AG08396 (cell line): Measurements from ENCODE around the gene PHIP.

Experiments
- DNase-seq: peaks from one replicate; pipeline ENCODE4 v3.0.0; 2012; ENCODE audit warnings: low spot score, mixed read lengths

The PHIP gene

GRCh38 chr6:79070206-79070825 lies 7.7 kb downstream of the PHIP start:
- peak; percentile 14 for DNase-seq

DNA sequence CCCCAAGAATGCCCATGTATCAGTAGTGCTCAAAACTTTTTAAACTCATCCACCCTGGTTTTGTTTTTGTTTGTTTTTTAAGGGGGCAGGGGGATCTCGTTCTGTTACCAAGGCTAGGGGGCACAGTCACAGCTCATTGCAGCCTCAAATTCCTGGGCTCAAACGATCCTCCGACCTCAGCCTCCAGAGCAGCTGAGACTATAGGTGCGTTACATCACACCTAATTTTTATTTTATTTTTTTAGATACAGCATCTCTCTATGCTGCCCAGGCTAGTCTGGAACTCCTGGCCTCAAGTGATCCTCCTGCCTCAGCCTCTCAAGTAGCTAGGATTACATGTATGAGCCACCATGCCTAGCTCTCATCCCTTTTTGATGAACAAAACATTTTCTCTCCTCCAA lies 11.2 kb downstream of the PHIP start:
- no peak for DNase-seq

DNA sequence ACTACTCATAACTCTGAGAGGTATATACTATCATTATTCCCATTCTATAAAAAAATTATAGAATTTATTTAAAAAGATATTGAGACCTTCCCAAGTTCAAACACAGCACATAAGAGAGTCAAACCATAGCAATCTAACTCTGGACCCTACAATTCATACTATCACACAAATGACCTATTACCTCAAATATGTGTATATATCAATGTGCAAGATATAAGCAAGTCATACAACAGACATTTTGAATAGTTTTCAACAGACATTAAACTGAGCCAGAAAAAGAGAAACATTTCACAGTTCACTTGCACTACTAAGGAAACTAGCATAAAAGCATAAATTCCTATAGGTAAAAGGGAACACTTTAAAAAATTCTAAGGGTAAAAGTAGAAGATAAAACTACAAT lies 11.7 kb downstream of the PHIP start:
- DNase-seq: no peak

DNA sequence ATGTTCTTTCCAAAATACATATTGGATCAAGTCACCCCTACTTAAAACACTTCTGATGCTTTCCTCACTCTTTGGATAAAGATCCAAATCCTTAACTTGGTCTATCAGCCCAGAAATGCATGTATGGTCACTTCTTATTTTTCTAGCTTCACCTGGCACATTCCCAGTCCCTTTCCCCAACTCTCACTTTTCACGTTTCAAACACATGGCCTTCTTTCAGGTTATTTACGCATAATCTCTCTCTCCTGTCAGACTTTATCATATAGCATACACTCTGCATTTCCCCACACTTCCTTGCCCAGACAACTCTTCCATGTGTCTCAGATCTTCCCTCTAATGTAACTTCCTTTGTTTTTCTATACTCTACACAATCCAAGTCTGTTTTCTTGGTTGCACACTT lies 12.8 kb downstream of the PHIP start:
- no peak for DNase-seq

GRCh38 chr6:79064635-79065034 lies 13.4 kb downstream of the PHIP start:
- DNase-seq: no peak

GRCh38 chr6:79062708-79063107 lies 15.3 kb downstream of the PHIP start:
- no peak for DNase-seq

DNA sequence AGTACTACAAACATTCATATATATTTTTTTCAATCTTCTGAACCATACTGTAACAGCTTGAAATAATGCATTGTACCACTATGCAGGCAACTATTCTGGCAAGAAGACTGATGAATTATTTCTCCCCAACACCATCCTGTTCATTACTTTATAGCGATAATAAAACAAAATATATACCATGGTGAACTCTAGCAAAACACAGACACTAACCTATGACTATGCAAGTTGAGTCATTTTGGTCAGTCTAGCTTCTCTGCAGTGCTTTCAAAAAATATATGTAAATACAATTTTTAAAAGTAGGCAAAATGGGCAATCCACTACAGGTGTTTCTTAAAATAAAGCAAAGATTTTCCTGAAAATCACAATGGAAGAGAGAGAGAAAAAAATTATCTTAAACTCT lies 20.3 kb downstream of the PHIP start:
- no peak for DNase-seq

- DNase-seq: no peak
Observed at GRCh38 chr6:79056226-79056625, 21.8 kb downstream of the PHIP start.

GRCh38 chr6:79048611-79049010 lies 29.4 kb downstream of the PHIP start:
- peak; percentile 20 for DNase-seq

DNA sequence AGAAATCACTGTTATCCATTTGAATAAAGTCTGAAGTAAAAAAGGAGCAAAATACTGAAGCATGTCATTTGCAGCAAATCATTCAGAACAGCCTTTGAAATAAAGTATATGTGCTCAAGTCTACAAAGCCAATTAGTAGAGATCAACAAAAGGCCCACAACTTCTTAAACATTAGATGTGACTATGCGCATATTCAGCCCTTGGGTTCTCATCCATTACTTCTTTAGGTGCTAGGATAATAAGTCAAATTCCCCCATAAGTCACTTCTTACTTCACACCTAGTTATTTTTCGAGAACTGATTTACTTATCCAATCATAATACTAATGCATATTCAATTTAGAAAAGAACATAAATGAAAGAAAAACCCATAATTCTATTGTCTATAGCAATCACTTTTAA lies 31.0 kb downstream of the PHIP start:
- DNase-seq: no peak

DNA sequence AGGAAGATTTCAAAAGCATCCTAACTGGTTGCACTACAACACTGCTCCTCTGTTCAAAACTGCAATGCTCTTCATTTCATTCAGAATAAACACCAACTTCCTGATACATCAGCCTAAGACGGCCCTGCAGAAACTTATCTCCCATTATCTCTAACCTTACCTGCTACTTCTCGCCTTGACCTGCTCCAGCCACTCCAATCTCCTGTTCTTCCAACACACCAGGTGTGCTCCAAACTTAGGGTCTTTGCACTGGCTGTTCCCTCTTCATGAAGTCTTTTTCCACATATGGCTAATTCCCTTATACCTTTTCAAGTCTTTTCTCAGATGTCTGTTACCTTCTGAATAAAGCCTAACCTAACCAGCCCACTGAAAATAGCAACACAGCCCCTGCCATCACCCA lies 32.1 kb downstream of the PHIP start:
- no peak for DNase-seq

GRCh38 chr6:79042799-79043126 lies 35.3 kb downstream of the PHIP start:
- no peak for DNase-seq

GRCh38 chr6:79042088-79042798 lies 35.8 kb downstream of the PHIP start:
- no peak for DNase-seq

- DNase-seq: no peak
Observed at GRCh38 chr6:79040083-79040482, 38.0 kb downstream of the PHIP start.

DNA sequence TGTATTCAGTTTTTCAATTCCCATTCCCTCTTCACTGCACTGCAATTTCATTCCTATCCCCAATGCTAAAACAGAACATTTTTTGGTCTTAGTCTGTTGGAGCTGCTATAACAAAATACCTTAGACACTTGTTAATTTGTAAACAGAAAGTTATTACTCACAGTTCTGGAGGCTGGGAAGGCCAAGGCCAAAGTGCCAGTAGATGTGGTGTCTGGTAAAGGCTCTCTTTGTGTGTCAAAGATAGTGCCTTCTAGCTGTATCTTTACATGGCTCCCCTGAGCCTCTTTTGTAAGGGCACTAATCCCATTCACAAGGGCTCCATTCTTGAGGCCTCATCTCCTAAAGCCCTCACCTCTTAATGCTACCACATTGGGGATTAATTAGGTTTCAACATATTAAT lies 40.0 kb downstream of the PHIP start:
- no peak for DNase-seq

- DNase-seq: no peak
Observed at GRCh38 chr6:79034865-79035264, 43.2 kb downstream of the PHIP start.

DNA sequence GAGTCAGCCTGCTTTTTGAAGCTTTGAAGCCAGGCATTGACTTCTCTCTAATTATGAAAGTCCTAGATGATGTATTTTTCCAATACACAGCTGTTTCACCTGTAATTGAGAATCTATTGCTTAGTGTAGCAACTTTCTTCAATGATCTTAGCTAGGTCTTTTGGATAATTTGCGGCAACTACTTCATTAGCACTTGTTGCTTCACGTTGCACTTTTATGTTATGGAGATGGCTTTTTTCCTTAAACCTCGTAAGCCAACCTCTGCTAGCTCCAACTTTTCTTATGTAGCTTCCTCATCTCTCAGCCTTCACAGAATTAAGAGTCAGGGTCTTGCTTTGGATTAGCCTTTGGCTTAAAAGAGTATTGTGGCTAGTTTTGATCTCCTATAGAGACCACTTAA lies 44.8 kb downstream of the PHIP start:
- no peak for DNase-seq

GRCh38 chr6:79031821-79032590 lies 46.0 kb downstream of the PHIP start:
- DNase-seq: peak; percentile 2

DNA sequence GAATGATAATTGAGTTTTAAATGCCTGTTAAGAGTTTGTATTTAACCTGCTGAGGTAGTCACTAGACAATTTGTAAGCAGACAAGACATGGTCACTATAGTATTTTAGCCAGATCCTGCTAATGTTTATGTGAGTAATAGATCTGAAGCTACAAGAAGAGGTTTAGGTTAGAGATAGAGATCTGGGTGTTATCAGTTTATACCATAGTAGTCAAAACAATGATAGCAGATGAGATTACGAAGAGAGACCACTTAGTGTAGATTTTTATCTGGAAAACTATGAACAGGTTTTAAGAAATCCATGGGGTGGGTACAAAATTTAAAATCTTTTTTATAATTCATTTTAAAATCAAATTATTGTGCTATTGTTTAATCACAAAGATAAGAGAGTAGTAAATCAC lies 47.5 kb downstream of the PHIP start:
- no peak for DNase-seq

DNA sequence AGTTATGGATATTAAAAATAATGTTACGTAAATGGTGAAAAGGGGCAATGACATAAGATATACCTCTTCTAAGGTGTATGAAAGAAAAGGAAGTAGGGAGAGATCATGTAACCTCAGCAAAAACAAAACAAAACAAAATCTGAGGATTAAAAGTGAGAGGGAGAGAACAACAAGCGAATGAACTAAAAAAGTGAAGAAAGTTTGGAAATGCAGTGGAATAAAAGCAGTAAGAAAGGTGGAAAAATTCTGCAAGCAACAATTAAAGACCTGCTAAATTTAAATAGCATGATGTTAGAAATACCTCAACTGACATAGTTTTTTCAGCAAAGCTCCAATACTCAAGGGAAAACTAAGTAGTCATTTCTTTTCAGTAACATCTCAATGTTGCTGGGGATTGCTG lies 48.0 kb downstream of the PHIP start:
- DNase-seq: no peak

DNA sequence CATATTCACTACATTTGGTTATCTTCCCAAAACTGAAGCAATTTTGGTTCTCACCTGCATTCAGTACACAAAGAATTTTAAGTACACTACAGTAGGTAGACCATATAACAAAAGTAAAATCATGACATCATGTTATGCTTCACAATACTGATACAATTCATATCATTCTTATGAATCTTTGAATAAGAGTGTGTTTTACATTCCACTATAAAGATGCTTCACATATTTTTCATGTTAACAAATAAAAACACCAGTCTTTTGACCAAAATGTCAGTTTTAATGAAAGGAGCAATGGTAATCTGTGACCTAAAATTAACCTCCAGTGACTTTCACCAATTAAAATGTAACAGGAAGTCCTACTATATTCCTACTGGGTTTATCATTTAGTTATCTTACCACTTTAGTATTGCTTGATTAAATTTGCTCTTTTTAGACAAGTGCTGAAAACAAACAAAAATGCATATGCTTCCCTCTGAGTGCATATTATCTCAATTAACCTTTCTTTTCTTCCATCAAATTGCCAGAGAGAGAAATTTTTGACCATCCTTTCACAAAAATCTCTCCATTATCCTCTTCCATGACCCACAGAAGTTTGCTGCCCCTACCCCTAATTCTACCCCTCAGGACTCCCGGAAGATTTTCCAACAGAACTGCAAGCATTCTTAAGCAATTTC lies 49.3 kb downstream of the PHIP start:
- no peak for DNase-seq

DNA sequence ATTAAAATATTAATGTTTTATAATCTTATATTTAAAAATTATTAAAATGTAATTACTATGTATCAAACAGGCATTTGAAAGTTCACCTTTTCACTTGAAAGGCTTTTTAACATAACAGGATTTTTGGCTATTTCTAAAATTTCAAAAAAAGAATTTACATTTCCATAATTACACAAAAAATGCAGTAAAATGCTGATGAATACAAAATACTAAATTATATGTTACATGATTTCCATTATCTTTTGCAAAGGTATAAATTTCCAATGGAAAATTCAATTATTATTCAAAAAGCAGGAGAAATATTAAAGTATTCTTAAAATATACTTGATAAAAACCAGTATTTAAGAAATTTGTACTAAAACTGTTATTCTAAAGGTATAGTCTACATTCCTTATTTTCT lies 66.1 kb downstream of the PHIP start:
- DNase-seq: no peak

GRCh38 chr6:79010422-79010821 lies 67.6 kb downstream of the PHIP start:
- no peak for DNase-seq
